IMR-90 (cell line): ENCODE data around the gene ATP13A2. TPM values are rescaled to one million over a fixed set of nuclear protein-coding genes. Genes with fewer than 3 reads are reported as not detected.

Experiments
- ATAC-seq: fragments of 200-7000 bp; cut with Tn5 transposase; 2 replicates; pipeline ENCODE4 v1.9.1; 2020; ENCODE audit warnings: low read depth, mild to moderate bottlenecking, moderate library complexity
- BruUV-seq: library from RNA; stranded (reverse); fragments of 400-500 nt; replicated peaks from 2 replicates; lab custom pipeline; 2021; lab: Mats Ljungman, UMichigan
- CTCF ChIA-PET: fragments of 300-600 bp; formaldehyde crosslinking; extraction: SDS; loops from one replicate; lab custom pipeline; 2021; ENCODE audit warnings: antibody characterized with exemption; lab: Yijun Ruan, JAX
- POLR2A ChIA-PET: fragments of 300-600 bp; sonication (Branson Sonifier 250); formaldehyde crosslinking; loops from one replicate; lab custom pipeline; 2022; ENCODE audit warnings: antibody characterized with exemption; ENCODE audit not compliant: unreplicated experiment; lab: Charles Lee
- DNase-seq: peaks from one replicate; pipeline ENCODE4 v3.0.0; 2013
- H2AFZ ChIP-seq: replicated peaks from 2 replicates; pipeline ENCODE3; 2013; ENCODE audit warnings: low read length, mild to moderate bottlenecking; ENCODE audit not compliant: poor library complexity
- H2AK5ac ChIP-seq: 2 replicates; pipeline ENCODE4 v1.6.1; 2013; ENCODE audit warnings: low read depth, low read length, inconsistent platforms
- H2AK9ac ChIP-seq: replicated peaks from 2 replicates; pipeline ENCODE3; 2013; ENCODE audit warnings: mild to moderate bottlenecking, low read depth, low read length, moderate library complexity; ENCODE audit not compliant: poor library complexity
- H2BK120ac ChIP-seq: 2 replicates; pipeline ENCODE4 v1.6.1; 2013; ENCODE audit warnings: low read depth, low read length, inconsistent platforms
- H2BK15ac ChIP-seq: 3 replicates; pipeline ENCODE4 v1.6.1; 2013; ENCODE audit warnings: low read depth, low read length, inconsistent platforms
- H2BK20ac ChIP-seq: 2 replicates; pipeline ENCODE4 v1.6.1; 2013; ENCODE audit warnings: low read depth, mild to moderate bottlenecking, inconsistent platforms, low read length, moderate library complexity
- H2BK5ac ChIP-seq: 2 replicates; pipeline ENCODE4 v1.6.1; 2013; ENCODE audit warnings: mild to moderate bottlenecking, low read depth, low read length, inconsistent platforms; ENCODE audit not compliant: poor library complexity, severe bottlenecking
- H3K14ac ChIP-seq: replicated peaks from 2 replicates; pipeline ENCODE4 v1.6.1; 2013; ENCODE audit warnings: low read depth, low read length, inconsistent platforms
- H3K18ac ChIP-seq: 2 replicates; pipeline ENCODE4 v1.6.1; 2013; ENCODE audit warnings: low read depth, low read length, control low read depth
- H3K23ac ChIP-seq: 2 replicates; pipeline ENCODE4 v1.6.1; 2013; ENCODE audit warnings: low read depth, low read length, inconsistent platforms
- H3K27ac ChIP-seq: 2 replicates; pipeline ENCODE4 v1.5.1; 2013; ENCODE audit warnings: mild to moderate bottlenecking, control low read depth, low read length; ENCODE audit not compliant: insufficient read depth
- H3K27me3 ChIP-seq: 2 replicates; pipeline ENCODE4 v1.6.1; 2013; ENCODE audit warnings: low read length; ENCODE audit not compliant: control insufficient read depth, insufficient read depth
- H3K36me3 ChIP-seq: 2 replicates; pipeline ENCODE4 v1.6.1; 2013; ENCODE audit warnings: low read length, mixed read lengths; ENCODE audit not compliant: control insufficient read depth, insufficient read depth
- H3K4ac ChIP-seq: 2 replicates; pipeline ENCODE4 v1.6.1; 2013; ENCODE audit warnings: low read depth, low read length, inconsistent platforms
- H3K4me1 ChIP-seq: 2 replicates; pipeline ENCODE4 v1.6.1; 2013; ENCODE audit warnings: low read length, mixed read lengths; ENCODE audit not compliant: control insufficient read depth, insufficient read depth
- H3K4me2 ChIP-seq: 2 replicates; pipeline ENCODE4 v1.6.1; 2013; ENCODE audit warnings: low read depth, mild to moderate bottlenecking, control low read depth, low read length, moderate library complexity
- H3K4me3 ChIP-seq: 2 replicates; pipeline ENCODE4 v1.5.1; 2013; ENCODE audit warnings: low read depth, mild to moderate bottlenecking, control low read depth, low read length, moderate library complexity; ENCODE audit not compliant: insufficient read depth
- H3K56ac ChIP-seq: 2 replicates; pipeline ENCODE4 v1.6.1; 2013; ENCODE audit warnings: low read length, inconsistent platforms; ENCODE audit not compliant: insufficient read depth; ENCODE audit errors: extremely low read depth
- H3K79me1 ChIP-seq, 2 experiments: 2 replicates each; pipeline ENCODE4 v1.6.1; 2013; ENCODE audit warnings: low read length in 2 of 2, inconsistent platforms in 1 of 2, low read depth in 1 of 2
- H3K9ac ChIP-seq: 2 replicates; pipeline ENCODE4 v1.6.1; 2013; ENCODE audit warnings: low read depth, low read length, control low read depth
- H3K9me1 ChIP-seq: 2 replicates; pipeline ENCODE4 v1.6.1; 2013; ENCODE audit warnings: low read length, inconsistent platforms; ENCODE audit not compliant: insufficient read depth
- H3K9me3 ChIP-seq: 2 replicates; pipeline ENCODE4 v1.6.1; 2013; ENCODE audit warnings: low read length; ENCODE audit not compliant: control insufficient read depth, insufficient read depth
- H4K20me1 ChIP-seq: 2 replicates; pipeline ENCODE4 v1.6.1; 2013; ENCODE audit warnings: low read length, inconsistent platforms; ENCODE audit not compliant: insufficient read depth
- H4K5ac ChIP-seq: 2 replicates; pipeline ENCODE4 v1.6.1; 2013; ENCODE audit warnings: mild to moderate bottlenecking, low read depth, low read length, control low read depth
- H4K8ac ChIP-seq, 2 experiments: 2 replicates each; pipeline ENCODE4 v1.6.1; 2013; ENCODE audit warnings: low read depth in 2 of 2, low read length in 2 of 2, control low read depth in 1 of 2, inconsistent platforms in 1 of 2
- H4K91ac ChIP-seq: 2 replicates; pipeline ENCODE4 v1.6.1; 2013; ENCODE audit warnings: low read depth, low read length, inconsistent platforms; ENCODE audit not compliant: insufficient read depth
- CEBPB ChIP-seq: IDR thresholded peaks from 2 replicates; pipeline ENCODE4 v1.6.1; 2012; ENCODE audit warnings: low read depth, low read length, improper control_type of control experiment
- POLR2A ChIP-seq: IDR thresholded peaks from 2 replicates; pipeline ENCODE4 v1.6.1; 2012; ENCODE audit warnings: mild to moderate bottlenecking, low read depth, low read length
- WGBS, 2 experiments: methylation state at CpG; one replicate each; pipeline versions ENCODE4 v1.1.5 to v1.1.7; 2013; ENCODE audit warnings: missing lambda C conversion rate in 2 of 2; ENCODE audit not compliant: insufficient read length in 1 of 2; ENCODE audit errors: extremely low coverage in 2 of 2; 5-methylcytosine and 5-hydroxymethylcytosine counted together
- dilution Hi-C: fragments of 300-500 bp; cut with HindIII; formaldehyde crosslinking; loops from one replicate; pipeline ENCODE4 v1.14.3; 2018; ENCODE audit warnings: low sequenced_read_pairs; ENCODE audit not compliant: unreplicated experiment
- in situ Hi-C: fragments of 300-500 bp; cut with MboI; formaldehyde crosslinking; loops from 3 replicates; pipeline ENCODE4 v1.14.3; 2019; ENCODE audit warnings: low sequenced_read_pairs, inconsistent platforms, mixed read lengths
- intact Hi-C: fragments of 100-400 bp; cut with micrococcal nuclease; formaldehyde crosslinking; loops from 2 replicates; pipeline ENCODE4 v1.10.0; 2022
- polyA plus RNA-seq, 3 experiments: library from polyadenylated mRNA; depleted of rRNA; stranded (reverse); fragments of >200 nt; gene quantifications; 2 replicates each; pipeline ENCODE4 v1.2.3, GENCODE V29; 2012; ENCODE audit warnings: low replicate concordance in 1 of 3
- total RNA-seq: library from RNA; depleted of rRNA; stranded (reverse); fragments of >200 nt; gene quantifications from 2 replicates; pipeline ENCODE4 v1.2.3, GENCODE V29; 2012

ATP13A2 gene
- total and polyA plus RNA-seq, 2 of the 4 experiments (the other 2 are of a cell fraction), result 5.7 to 18.9 TPM

DNA sequence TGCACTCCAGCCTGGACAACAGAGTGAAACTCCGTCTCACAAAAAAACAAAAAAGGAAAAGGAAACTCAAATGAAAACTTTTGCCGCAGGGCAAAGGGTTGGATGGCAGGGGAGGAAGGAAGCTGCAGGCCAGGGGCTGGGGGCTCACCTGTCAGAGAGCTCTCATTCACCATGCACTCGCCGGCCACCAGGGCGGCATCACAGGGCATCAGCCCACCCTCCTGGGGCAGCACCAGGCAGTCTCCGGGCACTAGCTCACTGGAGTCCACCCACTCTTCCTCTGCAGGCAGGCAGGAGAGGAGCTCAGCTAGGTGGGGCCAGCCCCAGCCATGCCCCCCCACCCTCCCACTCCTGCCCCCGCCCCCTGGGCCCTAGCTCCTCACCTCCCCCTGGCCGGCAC lies 11.9 kb downstream of the ATP13A2 start:
- no peak overlapping the region for H2BK5ac ChIP-seq
- H2AK9ac ChIP-seq, result no peak overlapping the region
- H3K9me1 ChIP-seq, result no peaks in the 10 kb centered on the region; the same call in 1 of the 2 replicates
- no peaks in the 10 kb centered on the region for H3K9me3 ChIP-seq
- no peak overlapping the region for H2AK5ac ChIP-seq
- TF ChIP-seq POLR2A (no peak), CEBPB (no peak)
- no CpG with 5 or more reads among the region's 8 CpGs for WGBS, 2 experiments
- H3K4me1 ChIP-seq, result peaks cover 2% of the 10 kb centered on the region; the same call in 1 of the 2 replicates
- H2AFZ ChIP-seq, result no peak overlapping the region
- CTCF ChIA-PET, result no interaction called here
- peaks cover 22% of the 10 kb centered on the region for H3K36me3 ChIP-seq
- H4K20me1 ChIP-seq, result peaks cover 10% of the 10 kb centered on the region
- H3K56ac ChIP-seq, result no peak overlapping the region
- no peak overlapping the region for H4K91ac ChIP-seq
- intact Hi-C loops, result no loop called here
- no peak overlapping the region for H4K8ac ChIP-seq
- no peak overlapping the region for H2BK20ac ChIP-seq
- BruUV-seq, result no TSS peak
- no peak overlapping the region for H3K14ac ChIP-seq
- H3K27me3 ChIP-seq, result no peaks in the 10 kb centered on the region
- no peak overlapping the region for H4K5ac ChIP-seq
- dilution Hi-C loops, result no loop called here
- H3K9ac ChIP-seq, result no peak overlapping the region
- H3K79me1 ChIP-seq, result no peaks in the 10 kb centered on the region
- in situ Hi-C loops, result no loop called here
- H3K18ac ChIP-seq, result no peak overlapping the region
- DNase-seq, result no peak
- H2BK15ac ChIP-seq, result no peak overlapping the region
- no peak overlapping the region for H3K4ac ChIP-seq
- POLR2A ChIA-PET, result no interaction called here
- ATAC-seq, result no peak
- no peak overlapping the region for H3K23ac ChIP-seq
- no peak overlapping the region for H3K27ac ChIP-seq
- H3K4me2 ChIP-seq, result no peak overlapping the region
- H2BK120ac ChIP-seq, result no peak overlapping the region
- H3K4me3 ChIP-seq, result no peak overlapping the region
